Measurements from ENCODE around the gene SEMA5A.

Gene SEMA5A

GRCh38 chr5:9545136-9545991 is 511 bp downstream of the SEMA5A start:
- no peak for DNase-seq (ENCODE audit: low read depth)

GRCh38 chr5:9544502-9545135 is 1.3 kb downstream of the SEMA5A start:
- DNase-seq (ENCODE audit: low read depth) = no peak

- DNase-seq (ENCODE audit: low read depth) = no peak
These were observed 1.8 kb downstream of the SEMA5A start for GRCh38 chr5:9544056-9544455.

- DNase-seq (ENCODE audit: low read depth) = no peak
These were observed 2.5 kb downstream of the SEMA5A start for GRCh38 chr5:9543311-9543920.

GRCh38 chr5:9540791-9541190 is 5.1 kb downstream of the SEMA5A start:
- DNase-seq (ENCODE audit: low read depth) = no peak

GRCh38 chr5:9538504-9538903 is 7.4 kb downstream of the SEMA5A start:
- DNase-seq (ENCODE audit: low read depth) = no peak

- DNase-seq (ENCODE audit: low read depth) = no peak
These were observed 8.4 kb downstream of the SEMA5A start for GRCh38 chr5:9537223-9538141.

- DNase-seq (ENCODE audit: low read depth) = no peak
These were observed 9.2 kb downstream of the SEMA5A start for GRCh38 chr5:9536717-9537116.

- no peak for DNase-seq (ENCODE audit: low read depth)
These were observed 10.9 kb downstream of the SEMA5A start for GRCh38 chr5:9534881-9535517.

GRCh38 chr5:9533562-9534364 is 12.1 kb downstream of the SEMA5A start:
- DNase-seq (ENCODE audit: low read depth) = no peak

GRCh38 chr5:9533096-9533495 is 12.8 kb downstream of the SEMA5A start:
- no peak for DNase-seq (ENCODE audit: low read depth)

GRCh38 chr5:9529513-9529912 is 16.4 kb downstream of the SEMA5A start:
- DNase-seq (ENCODE audit: low read depth) = no peak

- no peak for DNase-seq (ENCODE audit: low read depth)
These were observed 16.8 kb downstream of the SEMA5A start for GRCh38 chr5:9529041-9529480.

GRCh38 chr5:9524941-9525340 is 20.9 kb downstream of the SEMA5A start:
- DNase-seq (ENCODE audit: low read depth) = no peak

GRCh38 chr5:9523090-9523823 is 22.6 kb downstream of the SEMA5A start:
- DNase-seq (ENCODE audit: low read depth) = no peak

GRCh38 chr5:9519537-9519936 is 26.3 kb downstream of the SEMA5A start:
- DNase-seq (ENCODE audit: low read depth) = no peak

GRCh38 chr5:9516591-9516990 is 29.3 kb downstream of the SEMA5A start:
- DNase-seq (ENCODE audit: low read depth) = no peak

GRCh38 chr5:9515436-9515835 is 30.4 kb downstream of the SEMA5A start:
- no peak for DNase-seq (ENCODE audit: low read depth)

GRCh38 chr5:9514968-9515367 is 30.9 kb downstream of the SEMA5A start:
- DNase-seq (ENCODE audit: low read depth) = no peak

GRCh38 chr5:9513827-9514226 is 32.0 kb downstream of the SEMA5A start:
- DNase-seq (ENCODE audit: low read depth) = no peak
